ENCODE results near the gene SLC44A3.

The SLC44A3 gene

DNA sequence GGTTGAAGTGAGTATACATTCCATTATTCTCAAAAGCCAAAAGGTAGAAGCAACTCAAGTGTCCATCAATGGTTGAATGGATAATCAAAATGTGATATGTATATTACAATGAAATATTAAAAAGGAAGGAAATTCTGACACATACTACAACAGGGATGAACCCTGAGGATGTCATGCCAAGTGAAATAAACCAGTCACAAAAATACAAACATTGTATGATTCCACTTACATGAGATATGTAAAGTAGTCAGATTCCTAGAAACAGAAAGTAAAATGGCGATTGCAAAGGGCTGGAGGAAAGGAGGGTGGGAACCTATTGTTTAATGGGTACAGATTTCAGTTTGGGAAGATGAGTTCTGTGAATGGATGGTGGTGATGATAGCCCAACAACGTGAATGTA is 5.8 kb downstream of the SLC44A3 start:
- TF ChIP-seq YY1 (IDR thresholded peaks at IDR 0.05; ENCODE audit: low read depth) (no peak), EP300 (IDR thresholded peaks at IDR 0.05; ENCODE audit: borderline replicate concordance) (no peak), TAF1 (IDR thresholded peaks at IDR 0.05; ENCODE audit: low read depth) (no peak), TEAD4 (IDR thresholded peaks at IDR 0.05) (no peak)

DNA sequence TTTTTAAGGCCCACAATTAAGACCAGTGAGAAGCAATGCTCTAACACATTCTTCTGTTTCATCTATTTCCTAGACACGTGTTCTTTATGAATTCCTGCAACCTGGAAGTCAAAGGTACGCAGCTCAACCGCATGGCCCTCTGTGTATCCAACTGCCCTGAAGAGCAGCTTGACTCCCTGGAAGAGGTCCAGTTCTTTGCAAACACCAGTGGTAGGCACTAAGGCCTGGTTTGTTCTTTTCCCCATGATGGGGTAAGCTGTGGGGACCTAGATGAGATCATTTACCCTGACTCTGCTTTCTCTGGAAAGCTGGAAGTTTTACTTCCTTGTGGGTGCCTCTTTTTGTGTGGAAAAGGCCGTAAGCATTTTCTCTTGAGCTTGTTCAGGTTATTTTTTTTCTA is 7.3 kb downstream of the SLC44A3 start:
- no peak for TF ChIP-seq EP300 (IDR thresholded peaks at IDR 0.05; ENCODE audit: borderline replicate concordance)
- no peak for TF ChIP-seq FOXM1 (IDR thresholded peaks at IDR 0.05; ENCODE audit: borderline replicate concordance, low read depth)
- TF ChIP-seq CEBPB (IDR thresholded peaks at IDR 0.05), result no peak
- TF ChIP-seq TEAD4 (IDR thresholded peaks at IDR 0.05), result no peak

- TF ChIP-seq ZBTB7A (IDR thresholded peaks at IDR 0.05; ENCODE audit: low read depth) (no peak), YY1 (IDR thresholded peaks at IDR 0.05; ENCODE audit: low read depth) (no peak), TCF12 (IDR thresholded peaks at IDR 0.05; ENCODE audit: low read depth) (no peak), TAF1 (IDR thresholded peaks at IDR 0.05; ENCODE audit: low read depth) (no peak), MAX (IDR thresholded peaks at IDR 0.05) (no peak), NFIC (IDR thresholded peaks at IDR 0.05) (no peak)
- TF ChIP-seq, protein P1, sequence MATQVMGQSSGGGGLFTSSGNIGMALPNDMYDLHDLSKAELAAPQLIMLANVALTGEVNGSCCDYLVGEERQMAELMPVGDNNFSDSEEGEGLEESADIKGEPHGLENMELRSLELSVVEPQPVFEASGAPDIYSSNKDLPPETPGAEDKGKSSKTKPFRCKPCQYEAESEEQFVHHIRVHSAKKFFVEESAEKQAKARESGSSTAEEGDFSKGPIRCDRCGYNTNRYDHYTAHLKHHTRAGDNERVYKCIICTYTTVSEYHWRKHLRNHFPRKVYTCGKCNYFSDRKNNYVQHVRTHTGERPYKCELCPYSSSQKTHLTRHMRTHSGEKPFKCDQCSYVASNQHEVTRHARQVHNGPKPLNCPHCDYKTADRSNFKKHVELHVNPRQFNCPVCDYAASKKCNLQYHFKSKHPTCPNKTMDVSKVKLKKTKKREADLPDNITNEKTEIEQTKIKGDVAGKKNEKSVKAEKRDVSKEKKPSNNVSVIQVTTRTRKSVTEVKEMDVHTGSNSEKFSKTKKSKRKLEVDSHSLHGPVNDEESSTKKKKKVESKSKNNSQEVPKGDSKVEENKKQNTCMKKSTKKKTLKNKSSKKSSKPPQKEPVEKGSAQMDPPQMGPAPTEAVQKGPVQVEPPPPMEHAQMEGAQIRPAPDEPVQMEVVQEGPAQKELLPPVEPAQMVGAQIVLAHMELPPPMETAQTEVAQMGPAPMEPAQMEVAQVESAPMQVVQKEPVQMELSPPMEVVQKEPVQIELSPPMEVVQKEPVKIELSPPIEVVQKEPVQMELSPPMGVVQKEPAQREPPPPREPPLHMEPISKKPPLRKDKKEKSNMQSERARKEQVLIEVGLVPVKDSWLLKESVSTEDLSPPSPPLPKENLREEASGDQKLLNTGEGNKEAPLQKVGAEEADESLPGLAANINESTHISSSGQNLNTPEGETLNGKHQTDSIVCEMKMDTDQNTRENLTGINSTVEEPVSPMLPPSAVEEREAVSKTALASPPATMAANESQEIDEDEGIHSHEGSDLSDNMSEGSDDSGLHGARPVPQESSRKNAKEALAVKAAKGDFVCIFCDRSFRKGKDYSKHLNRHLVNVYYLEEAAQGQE (IDR thresholded peaks at IDR 0.05; ENCODE audit: low read depth), result no peak
Observed at GRCh38 chr1:94828251-94828650, 8.1 kb downstream of the SLC44A3 start.

DNA sequence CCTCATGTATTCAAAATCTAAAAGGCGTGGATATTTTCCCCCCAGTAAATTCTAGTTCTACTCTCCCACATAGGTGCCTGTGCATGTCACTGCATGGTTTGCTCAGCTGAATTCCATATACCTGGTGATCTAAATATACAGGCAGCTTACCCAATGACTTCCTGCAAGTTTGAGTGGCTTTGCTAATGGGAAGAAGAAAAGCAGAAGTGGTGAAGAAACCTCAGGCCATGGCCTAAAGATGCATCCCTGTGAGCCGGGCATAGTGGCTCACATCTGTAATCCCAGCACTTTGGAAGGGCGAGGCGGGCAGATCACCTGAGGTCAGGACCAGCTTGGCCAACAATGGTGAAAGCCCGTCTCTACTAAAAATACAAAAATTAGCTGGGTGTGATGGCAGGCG is 11.5 kb downstream of the SLC44A3 start:
- TF ChIP-seq ZBTB7A (IDR thresholded peaks at IDR 0.05; ENCODE audit: low read depth), result no peak
- TF ChIP-seq CREB1 (IDR thresholded peaks at IDR 0.05; ENCODE audit: low read depth), result no peak
- no peak for TF ChIP-seq FOXM1 (IDR thresholded peaks at IDR 0.05; ENCODE audit: borderline replicate concordance, low read depth)
- TF ChIP-seq, protein P1 (IDR thresholded peaks at IDR 0.05; ENCODE audit: low read depth), result no peak
- no peak for TF ChIP-seq EP300 (IDR thresholded peaks at IDR 0.05; ENCODE audit: borderline replicate concordance)
- TF ChIP-seq TCF12 (IDR thresholded peaks at IDR 0.05; ENCODE audit: low read depth), result no peak
- TF ChIP-seq USF1 (IDR thresholded peaks at IDR 0.05), result no peak
- no peak for TF ChIP-seq MAX (IDR thresholded peaks at IDR 0.05)
- no peak for TF ChIP-seq EGR1 (IDR thresholded peaks at IDR 0.05)

GRCh38 chr1:94832446-94832845 is 12.3 kb downstream of the SLC44A3 start:
- no peak for TF ChIP-seq TCF12 (IDR thresholded peaks at IDR 0.05; ENCODE audit: low read depth)
- no peak for TF ChIP-seq CREB1 (IDR thresholded peaks at IDR 0.05; ENCODE audit: low read depth)
- TF ChIP-seq NFIC (IDR thresholded peaks at IDR 0.05), result no peak
- no peak for TF ChIP-seq EP300 (IDR thresholded peaks at IDR 0.05; ENCODE audit: borderline replicate concordance)
- no peak for TF ChIP-seq TEAD4 (IDR thresholded peaks at IDR 0.05)
- no peak for TF ChIP-seq FOXM1 (IDR thresholded peaks at IDR 0.05; ENCODE audit: borderline replicate concordance, low read depth)
- no peak for TF ChIP-seq CEBPB (IDR thresholded peaks at IDR 0.05)
- TF ChIP-seq RAD21 (IDR thresholded peaks at IDR 0.05; ENCODE audit: low read depth), result no peak
- TF ChIP-seq YY1 (IDR thresholded peaks at IDR 0.05; ENCODE audit: low read depth), result no peak
- no peak for TF ChIP-seq USF1 (IDR thresholded peaks at IDR 0.05)

GRCh38 chr1:94832931-94833585 is 12.9 kb downstream of the SLC44A3 start:
- TF ChIP-seq, protein P1 (IDR thresholded peaks at IDR 0.05; ENCODE audit: low read depth), result no peak
- no peak for TF ChIP-seq ZBTB7A (IDR thresholded peaks at IDR 0.05; ENCODE audit: low read depth)
- no peak for TF ChIP-seq FOXM1 (IDR thresholded peaks at IDR 0.05; ENCODE audit: borderline replicate concordance, low read depth)
- TF ChIP-seq TEAD4 (IDR thresholded peaks at IDR 0.05), result no peak

Data from Ishikawa (cell line).